ENCODE data around the gene SLAMF1.
"Not testable (repeated sequence)": the region's sequence is repeated elsewhere in the genome, so short reads cannot be mapped to it uniquely, and the experiment has no call there.

The SLAMF1 gene, protein sequence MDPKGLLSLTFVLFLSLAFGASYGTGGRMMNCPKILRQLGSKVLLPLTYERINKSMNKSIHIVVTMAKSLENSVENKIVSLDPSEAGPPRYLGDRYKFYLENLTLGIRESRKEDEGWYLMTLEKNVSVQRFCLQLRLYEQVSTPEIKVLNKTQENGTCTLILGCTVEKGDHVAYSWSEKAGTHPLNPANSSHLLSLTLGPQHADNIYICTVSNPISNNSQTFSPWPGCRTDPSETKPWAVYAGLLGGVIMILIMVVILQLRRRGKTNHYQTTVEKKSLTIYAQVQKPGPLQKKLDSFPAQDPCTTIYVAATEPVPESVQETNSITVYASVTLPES

DNA sequence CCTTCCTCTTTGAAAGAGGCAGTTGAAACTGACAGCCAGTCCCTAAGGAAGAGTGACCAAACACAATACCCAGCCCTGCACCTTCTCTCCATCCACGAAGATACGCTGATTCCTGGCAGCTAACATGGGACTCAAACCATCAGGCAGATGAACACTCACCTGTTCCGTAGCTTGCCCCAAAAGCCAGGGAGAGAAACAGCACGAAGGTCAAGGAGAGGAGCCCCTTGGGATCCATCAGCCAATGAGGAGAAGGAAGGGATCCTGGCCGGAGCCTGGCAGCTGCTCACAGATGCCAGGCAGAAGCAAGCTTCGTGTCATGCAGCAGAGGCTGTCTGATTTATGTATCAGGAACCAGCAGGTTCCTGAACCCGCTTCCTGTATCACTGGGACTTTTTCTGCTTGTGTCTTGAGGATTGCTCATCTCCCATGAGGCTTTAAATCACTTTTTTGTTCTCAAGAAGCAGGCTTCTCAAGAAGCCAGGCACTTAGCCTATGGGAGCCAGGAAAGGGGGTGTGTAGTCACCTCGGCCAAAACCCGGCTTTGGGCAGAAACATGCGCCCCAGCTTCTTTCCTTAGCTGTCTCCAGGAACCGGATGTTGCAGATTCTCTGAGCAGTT lies at the start of gene SLAMF1:
Gene SLAMF1, minus strand, starts transcription at position 334 of the 618 bp plus-strand sequence. Its CDS starts 99 bp downstream, at position 235.
- DNase-seq: no peak
- no peak within 1 kb of the TSS for H3K27ac ChIP-seq
- H3K36me3 ChIP-seq (replicated peaks): no peaks in the 10 kb centered on the region
- no peaks in the 10 kb centered on the region for H3K27me3 ChIP-seq (replicated peaks)
- TF ChIP-seq, protein P1, sequence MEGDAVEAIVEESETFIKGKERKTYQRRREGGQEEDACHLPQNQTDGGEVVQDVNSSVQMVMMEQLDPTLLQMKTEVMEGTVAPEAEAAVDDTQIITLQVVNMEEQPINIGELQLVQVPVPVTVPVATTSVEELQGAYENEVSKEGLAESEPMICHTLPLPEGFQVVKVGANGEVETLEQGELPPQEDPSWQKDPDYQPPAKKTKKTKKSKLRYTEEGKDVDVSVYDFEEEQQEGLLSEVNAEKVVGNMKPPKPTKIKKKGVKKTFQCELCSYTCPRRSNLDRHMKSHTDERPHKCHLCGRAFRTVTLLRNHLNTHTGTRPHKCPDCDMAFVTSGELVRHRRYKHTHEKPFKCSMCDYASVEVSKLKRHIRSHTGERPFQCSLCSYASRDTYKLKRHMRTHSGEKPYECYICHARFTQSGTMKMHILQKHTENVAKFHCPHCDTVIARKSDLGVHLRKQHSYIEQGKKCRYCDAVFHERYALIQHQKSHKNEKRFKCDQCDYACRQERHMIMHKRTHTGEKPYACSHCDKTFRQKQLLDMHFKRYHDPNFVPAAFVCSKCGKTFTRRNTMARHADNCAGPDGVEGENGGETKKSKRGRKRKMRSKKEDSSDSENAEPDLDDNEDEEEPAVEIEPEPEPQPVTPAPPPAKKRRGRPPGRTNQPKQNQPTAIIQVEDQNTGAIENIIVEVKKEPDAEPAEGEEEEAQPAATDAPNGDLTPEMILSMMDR (IDR thresholded peaks at IDR 0.05; ENCODE audit: low read depth, low read length, missing control alignments): no peak
- H3K4me3 ChIP-seq (ENCODE audit: low read depth, low read length): no peak within 1 kb of the TSS
- in situ Hi-C loops (cut with HindIII; ENCODE audit: low pct_ligation_motif_present, low sequenced_read_pairs): no loop called here

DNA sequence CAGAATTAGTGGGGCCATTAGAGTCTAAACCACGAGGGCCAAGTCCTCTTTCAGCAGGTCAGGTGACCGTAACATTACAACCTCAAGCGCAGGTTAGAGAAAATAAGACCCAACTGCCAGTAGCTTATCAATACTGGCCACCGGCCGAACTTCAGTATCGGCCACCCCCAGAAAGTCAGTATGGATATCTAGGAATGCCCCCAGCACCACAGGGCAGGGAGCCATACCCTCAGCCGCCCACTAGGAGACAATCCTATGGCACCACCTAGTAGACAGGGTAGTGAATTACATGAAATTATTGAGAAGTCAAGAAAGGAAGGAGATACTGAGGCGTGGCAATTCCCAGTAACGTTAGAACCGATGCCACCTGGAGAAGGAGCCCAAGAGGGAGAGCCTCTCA lies 45.5 kb upstream of the SLAMF1 start:
- H3K4me3 ChIP-seq (ENCODE audit: low read depth, low read length); DNase-seq; H3K27me3 ChIP-seq (replicated peaks): not testable (repeated sequence)

DNA sequence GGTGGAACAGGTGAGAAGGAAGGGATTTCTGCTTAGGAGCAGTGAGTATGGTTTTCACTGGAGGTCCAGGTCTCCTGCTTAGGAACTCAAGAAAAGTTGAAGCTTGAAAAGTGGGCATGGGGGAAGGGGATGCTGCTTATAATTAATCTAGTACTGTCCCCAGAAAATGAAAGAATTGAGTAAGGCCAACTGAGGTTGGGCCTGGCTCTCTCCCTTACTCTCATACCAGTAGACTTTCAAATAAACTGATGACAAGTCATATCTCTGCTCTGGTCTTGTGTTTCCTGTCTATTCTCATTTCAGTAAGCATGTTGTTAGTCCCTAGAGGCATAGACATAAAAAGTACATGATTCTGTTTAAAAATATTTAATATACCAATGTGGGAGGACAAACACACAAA lies 38.4 kb upstream of the SLAMF1 start:
- Histone ChIP-seq H3K27me3 (replicated peaks) (no peaks in the 10 kb centered on the region), H3K36me3 (replicated peaks) (no peaks in the 10 kb centered on the region), H3K4me3 (ENCODE audit: low read depth, low read length) (no peak overlapping the region), H3K27ac (no peak overlapping the region)
- no peak for DNase-seq
- in situ Hi-C loops (cut with HindIII; ENCODE audit: low pct_ligation_motif_present, low sequenced_read_pairs): no loop called here
- TF ChIP-seq, protein P1 (IDR thresholded peaks at IDR 0.05; ENCODE audit: low read depth, low read length, missing control alignments): no peak

More for the DNA sequence above, 45.5 kb upstream of the SLAMF1 start:
- in situ Hi-C loops (cut with HindIII; ENCODE audit: low pct_ligation_motif_present, low sequenced_read_pairs); H3K27ac ChIP-seq; H3K36me3 ChIP-seq (replicated peaks): not testable (repeated sequence)

DNA sequence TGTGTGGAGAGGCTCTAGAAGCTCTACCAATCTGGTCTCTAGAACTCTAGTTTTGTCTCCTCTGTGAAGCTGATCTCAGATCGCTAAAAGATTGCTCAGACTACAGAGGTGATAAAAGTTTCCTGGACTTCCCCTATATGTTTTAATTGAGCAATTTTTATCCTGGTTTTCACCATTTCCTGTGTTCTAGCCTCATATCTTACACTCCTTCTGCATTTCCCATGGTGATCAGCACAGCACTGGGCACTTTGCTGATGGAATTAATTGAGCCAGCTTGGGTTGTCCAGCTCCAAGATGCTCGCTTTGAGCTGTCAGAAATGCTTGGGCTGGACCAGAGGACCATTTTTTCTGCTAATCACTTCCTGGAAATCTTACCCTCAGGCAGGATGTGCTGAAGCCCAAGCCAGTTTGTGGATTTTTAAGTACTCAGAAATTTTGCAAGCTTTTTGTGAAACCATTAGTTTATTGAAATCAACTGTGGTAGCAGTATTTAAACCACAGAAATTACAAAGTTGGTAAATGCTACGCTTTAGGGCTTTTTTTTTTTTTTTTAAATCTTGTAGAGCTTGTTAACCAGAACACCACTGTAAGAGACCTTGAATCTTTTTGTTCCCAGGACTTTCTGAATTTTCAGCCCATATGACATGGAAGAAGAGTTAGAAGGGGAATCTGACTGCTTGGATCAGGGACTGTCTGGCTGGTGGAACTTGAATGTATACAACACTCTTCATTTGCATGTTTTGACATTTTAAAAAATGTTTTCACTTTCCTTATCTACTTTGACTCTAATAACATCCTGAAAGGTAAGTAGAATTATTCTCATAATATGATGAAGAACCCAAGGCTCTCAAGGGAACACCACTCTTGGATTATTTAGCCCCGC lies 36.4 kb upstream of the SLAMF1 start:
- in situ Hi-C loops (cut with HindIII; ENCODE audit: low pct_ligation_motif_present, low sequenced_read_pairs): no loop called here
- Histone ChIP-seq H3K36me3 (replicated peaks) (no peaks in the 10 kb centered on the region), H3K27me3 (replicated peaks) (no peaks in the 10 kb centered on the region), H3K4me3 (ENCODE audit: low read depth, low read length) (no peak overlapping the region), H3K27ac (no peak overlapping the region)
- DNase-seq: no peak
- TF ChIP-seq, protein P1 (IDR thresholded peaks at IDR 0.05; ENCODE audit: low read depth, low read length, missing control alignments): no peak

DNA sequence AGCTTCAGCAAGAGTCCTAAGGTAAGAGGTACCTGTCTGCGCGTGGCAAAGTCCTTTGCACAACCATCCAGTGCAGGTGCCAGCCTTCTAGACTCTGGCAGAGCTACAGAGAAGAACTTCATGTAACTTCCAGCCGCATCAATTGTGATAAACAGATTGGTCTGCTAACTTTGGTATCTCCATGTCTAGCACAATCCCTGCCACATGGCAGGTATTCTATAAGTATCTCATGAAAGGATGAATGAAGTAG lies 35.0 kb upstream of the SLAMF1 start:
- H3K4me3 ChIP-seq (ENCODE audit: low read depth, low read length): no peak overlapping the region
- no peaks in the 10 kb centered on the region for H3K27me3 ChIP-seq (replicated peaks)
- DNase-seq: no peak
- H3K27ac ChIP-seq: no peak overlapping the region
- TF ChIP-seq, protein P1 (IDR thresholded peaks at IDR 0.05; ENCODE audit: low read depth, low read length, missing control alignments): no peak
- H3K36me3 ChIP-seq (replicated peaks): no peaks in the 10 kb centered on the region
- in situ Hi-C loops (cut with HindIII; ENCODE audit: low pct_ligation_motif_present, low sequenced_read_pairs): no loop called here

Data from brain microvascular endothelial cell (primary cell).